K562 (cell line): ENCODE measurements around the gene DAG1. TPM values are rescaled to one million over a fixed set of nuclear protein-coding genes. Genes with fewer than 3 reads are reported as not detected.
A peak's percentile ranks its signal among the peaks of the same experiment; 100 is the strongest.

Experiments
- BHLHE40 ChIP-seq: IDR thresholded peaks from 2 replicates; pipeline ENCODE4 v1.6.1; 2011; ENCODE audit warnings: low read length, improper control_type of control experiment
- FOXK2 ChIP-seq, 2 experiments: fragments of 450-650 bp; IDR thresholded peaks in 1 of 2; conservative IDR thresholded peaks in 1 of 2; 2 replicates each; pipeline ENCODE4 v1.6.1; 2016; ENCODE audit warnings: low read depth in 2 of 2, mild to moderate bottlenecking in 1 of 2
- KDM1A ChIP-seq, 2 experiments: fragments of 450-650 bp; IDR thresholded peaks; 2 replicates each; pipeline ENCODE4 v1.6.1; 2016; ENCODE audit warnings: mild to moderate bottlenecking in 2 of 2
- NONO ChIP-seq, 2 experiments: fragments of 200-400 bp in 1 of 2; fragments of 450-650 bp in 1 of 2; formaldehyde crosslinking in 1 of 2; IDR thresholded peaks; 2 replicates each; pipeline ENCODE4 v1.6.1; 2017; ENCODE audit warnings: low read depth in 2 of 2, mild to moderate bottlenecking in 2 of 2, moderate library complexity in 2 of 2, low read length in 1 of 2
- NRF1 ChIP-seq, 2 experiments: fragments of 450-650 bp; IDR thresholded peaks in 1 of 2; conservative IDR thresholded peaks in 1 of 2; 2 replicates each; pipeline ENCODE4 v1.6.1; 2014; ENCODE audit warnings: mild to moderate bottlenecking in 2 of 2
- SIX5 ChIP-seq, 2 experiments: IDR thresholded peaks; 2 replicates each; pipeline ENCODE4 v1.6.1; 2011; ENCODE audit warnings: low read length in 2 of 2, borderline replicate concordance in 1 of 2, low read depth in 1 of 2, mild to moderate bottlenecking in 1 of 2, moderate library complexity in 1 of 2; ENCODE audit not compliant: insufficient read depth in 1 of 2
- SPI1 ChIP-seq: IDR thresholded peaks from 2 replicates; pipeline ENCODE4 v1.6.1; 2011; ENCODE audit warnings: low read depth, low read length, control low read depth, borderline replicate concordance
- TAL1 ChIP-seq: fragments of 450-650 bp; IDR thresholded peaks from 2 replicates; pipeline ENCODE4 v1.6.1; 2016; ENCODE audit warnings: mild to moderate bottlenecking
- TSC22D4 ChIP-seq: fragments of 450-650 bp; IDR thresholded peaks from 2 replicates; pipeline ENCODE4 v1.6.1; 2016; ENCODE audit warnings: missing genetic modification characterization, missing biosample characterization, control low read depth
- ZBED1 ChIP-seq: IDR thresholded peaks from 2 replicates; pipeline ENCODE4 v1.6.1; 2014
- ZNF140 ChIP-seq: fragments of 250-450 bp; sonication (Bioruptor Pico); IDR thresholded peaks from 2 replicates; pipeline ENCODE4 v1.8.0; 2021; ENCODE audit warnings: moderate library complexity, mild to moderate bottlenecking, inconsistent platforms
- ZNF165 ChIP-seq: fragments of 250-450 bp; sonication (Bioruptor Pico); IDR thresholded peaks from 2 replicates; pipeline ENCODE4 v1.4.0; 2020; ENCODE audit warnings: borderline replicate concordance
- ZNF41 ChIP-seq: fragments of 250-450 bp; sonication (Bioruptor Pico); conservative IDR thresholded peaks from 2 replicates; pipeline ENCODE4 v1.4.0; 2020; ENCODE audit warnings: mild to moderate bottlenecking
- ZNF551 ChIP-seq: fragments of 250-450 bp; sonication (Bioruptor Pico); IDR thresholded peaks from 2 replicates; pipeline ENCODE4 v1.5.0; 2021; ENCODE audit warnings: mild to moderate bottlenecking, moderate library complexity
- ZNF584 ChIP-seq: fragments of 200-800 bp; sonication (Bioruptor generic); IDR thresholded peaks from 2 replicates; pipeline ENCODE4 v1.6.1; 2016; ENCODE audit warnings: low read depth, mild to moderate bottlenecking, missing genetic modification characterization, missing compliant biosample characterization
- polyA plus RNA-seq, 8 experiments: library from polyadenylated mRNA; depleted of rRNA in 4 of 8; stranded (reverse) in 5 of 8; unstranded in 3 of 8; fragments of >200 nt; fragmentation: Nextera tagmentation in 2 of 8; fragmentation: Illumina TruSeq in 1 of 8; extraction: Ambion mirVana in 2 of 8; extraction: Trizol in 1 of 8; gene quantifications; 2 replicates each; pipeline versions ENCODE4 v1.2.1 to v1.2.3, GENCODE V29; 2011 to 2014; ENCODE audit warnings: inconsistent platforms in 1 of 8, missing spikeins in 1 of 8
- total RNA-seq, 7 experiments: library from RNA; depleted of rRNA in 6 of 7; stranded (reverse); fragments of >200 nt in 6 of 7; fragmentation: Illumina TruSeq in 2 of 7; extraction: Trizol in 2 of 7; gene quantifications; 2 replicates each; pipeline versions ENCODE4 v1.2.1 to v1.2.3, GENCODE V29; 2011 to 2021; ENCODE audit warnings: low replicate concordance in 1 of 7
- TF ChIP-seq, protein P1 (sequence below), 2 experiments: fragments of 450-650 bp in 1 of 2; sonication (generic) in 1 of 2; formaldehyde crosslinking in 1 of 2; IDR thresholded peaks in 1 of 2; conservative IDR thresholded peaks in 1 of 2; 2 replicates each; pipeline versions ENCODE4 v1.6.1 to v1.8.1; 2016 to 2023; ENCODE audit warnings: mild to moderate bottlenecking in 2 of 2, moderate library complexity in 2 of 2, inconsistent platforms in 1 of 2, missing genetic modification reagents in 1 of 2
- TF ChIP-seq, protein P2 (sequence below): fragments of 450-650 bp; IDR thresholded peaks from 2 replicates; pipeline ENCODE4 v1.6.1; 2017; ENCODE audit warnings: mild to moderate bottlenecking, moderate library complexity
- TF ChIP-seq, protein P3 (sequence below): fragments of 250-450 bp; sonication (Bioruptor Pico); IDR thresholded peaks from 2 replicates; pipeline ENCODE4 v1.8.0; 2022; ENCODE audit warnings: moderate library complexity, mild to moderate bottlenecking, inconsistent platforms
- TF ChIP-seq, protein P4 (sequence below): fragments of 450-650 bp; IDR thresholded peaks from 2 replicates; pipeline ENCODE4 v1.6.1; 2018; ENCODE audit warnings: mild to moderate bottlenecking, low read depth; ENCODE audit not compliant: partially characterized antibody

DAG1 gene
- total and polyA plus RNA-seq, 9 of the 15 experiments (the other 6 are each of a cell fraction or from before 2014, with no cell fraction given), result 0.29 to 19.6 (median 8.2) TPM

DNA sequence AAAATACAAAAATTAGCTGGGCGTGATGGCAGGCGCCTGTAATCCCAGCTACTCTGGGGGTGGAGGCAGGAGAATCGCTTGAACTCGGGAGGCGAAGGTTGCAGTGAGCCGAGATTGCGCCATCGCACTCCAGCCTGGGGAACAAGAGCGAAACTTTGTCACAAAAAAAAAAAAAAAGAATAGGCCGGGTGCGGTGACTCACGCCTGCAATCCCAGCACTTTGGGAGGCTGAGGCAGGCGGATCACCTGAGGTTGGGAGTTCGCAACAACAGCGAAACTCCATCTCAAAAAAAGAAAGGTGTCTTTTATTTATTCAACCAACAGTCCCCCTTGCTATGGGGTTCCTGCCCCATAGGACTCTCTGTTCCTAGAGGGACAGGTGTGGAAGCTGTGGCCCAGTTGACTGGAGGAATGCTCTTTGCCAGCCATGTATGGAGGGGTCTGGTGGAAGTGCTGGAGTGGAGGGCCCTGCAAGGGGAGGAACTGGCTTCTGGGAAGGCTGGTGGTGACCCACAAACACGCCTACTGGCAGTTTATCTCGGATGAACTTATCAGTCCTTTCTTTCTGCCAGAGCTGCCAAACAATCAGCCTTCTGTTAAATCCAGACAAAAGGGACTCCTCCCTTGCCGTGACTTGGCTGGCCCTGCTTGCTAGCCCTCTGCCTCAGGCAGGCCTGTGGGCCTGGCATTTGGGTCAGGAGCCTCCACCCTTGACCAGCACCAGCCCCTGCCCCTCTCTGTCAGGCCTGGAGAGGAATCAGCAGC is 4.6 kb upstream of the DAG1 start (continued):
- TF ChIP-seq FOXK2 (conservative IDR thresholded peaks at IDR 0.05 in 1 of 2, IDR thresholded peaks at IDR 0.05 in 1 of 2; ENCODE audit: low read depth in 2 of 2) (no peak), ZNF551 (CRISPR knock-in tag) (no peak), TAL1 (peak; percentile 58; the same call in 1 of the 2 replicates), ZNF140 (CRISPR knock-in tag) (no peak), BHLHE40 (0 out of 2 replicates have a peak, but pooled peaks have one; percentile 3), SPI1 (peak; percentile 76; the same call in 1 of the 2 replicates), NRF1 (conservative IDR thresholded peaks at IDR 0.05 in 1 of 2, IDR thresholded peaks at IDR 0.05 in 1 of 2) (peak in 1 of 2 experiments; percentile 17; a peak in 3 of 4 replicates), KDM1A (IDR thresholded peaks at IDR 0.05) (peak; percentile 23 to 42; a peak in 2 of 4 replicates), ZNF584 (no peak), SIX5 (IDR thresholded peaks at IDR 0.05; ENCODE audit: borderline replicate concordance in 1 of 2, insufficient read depth in 1 of 2, low read depth in 1 of 2, low read length in 2 of 2) (no peak), ZNF41 (CRISPR knock-in tag) (no peak), NONO (IDR thresholded peaks at IDR 0.05; ENCODE audit: low read depth in 2 of 2, low read length in 1 of 2) (no peak), ZNF165 (CRISPR knock-in tag) (no peak), TSC22D4 (tag) (no peak), ZBED1 (no peak)
- TF ChIP-seq, protein P1, sequence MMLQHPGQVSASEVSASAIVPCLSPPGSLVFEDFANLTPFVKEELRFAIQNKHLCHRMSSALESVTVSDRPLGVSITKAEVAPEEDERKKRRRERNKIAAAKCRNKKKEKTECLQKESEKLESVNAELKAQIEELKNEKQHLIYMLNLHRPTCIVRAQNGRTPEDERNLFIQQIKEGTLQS (IDR thresholded peaks at IDR 0.05), result peak; percentile 90
- TF ChIP-seq, protein P1 (CRISPR knock-in tag; conservative IDR thresholded peaks at IDR 0.05), result no peak
- TF ChIP-seq, protein P2, sequence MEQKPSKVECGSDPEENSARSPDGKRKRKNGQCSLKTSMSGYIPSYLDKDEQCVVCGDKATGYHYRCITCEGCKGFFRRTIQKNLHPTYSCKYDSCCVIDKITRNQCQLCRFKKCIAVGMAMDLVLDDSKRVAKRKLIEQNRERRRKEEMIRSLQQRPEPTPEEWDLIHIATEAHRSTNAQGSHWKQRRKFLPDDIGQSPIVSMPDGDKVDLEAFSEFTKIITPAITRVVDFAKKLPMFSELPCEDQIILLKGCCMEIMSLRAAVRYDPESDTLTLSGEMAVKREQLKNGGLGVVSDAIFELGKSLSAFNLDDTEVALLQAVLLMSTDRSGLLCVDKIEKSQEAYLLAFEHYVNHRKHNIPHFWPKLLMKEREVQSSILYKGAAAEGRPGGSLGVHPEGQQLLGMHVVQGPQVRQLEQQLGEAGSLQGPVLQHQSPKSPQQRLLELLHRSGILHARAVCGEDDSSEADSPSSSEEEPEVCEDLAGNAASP, result no peak
- TF ChIP-seq, protein P3, sequence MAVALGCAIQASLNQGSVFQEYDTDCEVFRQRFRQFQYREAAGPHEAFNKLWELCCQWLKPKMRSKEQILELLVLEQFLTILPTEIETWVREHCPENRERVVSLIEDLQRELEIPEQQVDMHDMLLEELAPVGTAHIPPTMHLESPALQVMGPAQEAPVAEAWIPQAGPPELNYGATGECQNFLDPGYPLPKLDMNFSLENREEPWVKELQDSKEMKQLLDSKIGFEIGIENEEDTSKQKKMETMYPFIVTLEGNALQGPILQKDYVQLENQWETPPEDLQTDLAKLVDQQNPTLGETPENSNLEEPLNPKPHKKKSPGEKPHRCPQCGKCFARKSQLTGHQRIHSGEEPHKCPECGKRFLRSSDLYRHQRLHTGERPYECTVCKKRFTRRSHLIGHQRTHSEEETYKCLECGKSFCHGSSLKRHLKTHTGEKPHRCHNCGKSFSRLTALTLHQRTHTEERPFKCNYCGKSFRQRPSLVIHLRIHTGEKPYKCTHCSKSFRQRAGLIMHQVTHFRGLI (CRISPR knock-in tag), result no peak
- TF ChIP-seq, protein P4, sequence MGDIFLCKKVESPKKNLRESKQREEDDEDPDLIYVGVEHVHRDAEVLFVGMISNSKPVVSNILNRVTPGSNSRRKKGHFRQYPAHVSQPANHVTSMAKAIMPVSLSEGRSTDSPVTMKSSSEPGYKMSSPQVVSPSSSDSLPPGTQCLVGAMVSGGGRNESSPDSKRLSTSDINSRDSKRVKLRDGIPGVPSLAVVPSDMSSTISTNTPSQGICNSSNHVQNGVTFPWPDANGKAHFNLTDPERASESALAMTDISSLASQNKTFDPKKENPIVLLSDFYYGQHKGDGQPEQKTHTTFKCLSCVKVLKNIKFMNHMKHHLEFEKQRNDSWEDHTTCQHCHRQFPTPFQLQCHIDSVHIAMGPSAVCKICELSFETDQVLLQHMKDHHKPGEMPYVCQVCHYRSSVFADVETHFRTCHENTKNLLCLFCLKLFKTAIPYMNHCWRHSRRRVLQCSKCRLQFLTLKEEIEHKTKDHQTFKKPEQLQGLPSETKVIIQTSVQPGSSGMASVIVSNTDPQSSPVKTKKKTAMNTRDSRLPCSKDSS, result no peak
